Heart left ventricle (tissue), 13 donors: ENCODE data around the gene FBXL7.

Experiments used
- CTCF ChIP-seq, 12 donors: fragments of 200-600 bp; sonication (generic) in 4 of 12; IDR thresholded peaks; one replicate each; pipeline versions ENCODE4 v1.5.0 to v1.8.0; 2018 to 2022; ENCODE audit warnings: antibody characterized with exemption in 12 of 12, mild to moderate bottlenecking in 5 of 12
- POLR2A ChIP-seq, 2 donors: fragments of 450-650 bp; IDR thresholded peaks; one replicate each; pipeline ENCODE4 v1.6.1; 2017; ENCODE audit warnings: antibody characterized with exemption in 2 of 2, mild to moderate bottlenecking in 2 of 2, moderate library complexity in 2 of 2
- donor health status: ischemic (EF 13 %, LVEDD 7.1; RV severe dilation, severe dysfunction).
- donor health status: DM: no; HTN: yes; CAD: no.
- donor health status: DM: no; HTN: no; CAD: no.
- donor health status: ischemic (EF 25% LVEDD 6.9; RV normal size, moderate dysfunction).
- donor health status: ischemic (EF 25% LVEDD 5.7; RV mildly dilated, moderate dysfunction).
- donor health status: ischemic (EF 35%, LVEDD 5.7; RV mildly dilated, moderate dysfunction).
- donor health status: nonischemic (EF 11% LVEDD 7.7; RV severe dilation, severe dysfunction).
- donor health status: DM: yes; HTN: yes; CAD: no.
- donor health status: PGD.
- donor health status: ischemic (EF 29% LVEDD 5.4; RV normal size, mild dysfunction).
- donor health status: nonischemic (EF 23%, LVEDD 6.1; RV moderate dilation, normal function).

GRCh38 chr5:15575666-15576065 lies 75.7 kb downstream of the FBXL7 start:
- TF ChIP-seq CTCF (IDR thresholded peaks at IDR 0.05) (no peak), POLR2A (IDR thresholded peaks at IDR 0.05) (no peak)
